IMR-90 (cell line): ENCODE data around the gene ZNF521.

Experiments used
- BHLHE40 ChIP-seq: fragments of 150-350 bp; IDR thresholded peaks from 2 replicates; pipeline ENCODE4 v1.6.1; 2016; ENCODE audit warnings: mild to moderate bottlenecking, low read depth, low read length
- CEBPB ChIP-seq: IDR thresholded peaks from 2 replicates; pipeline ENCODE4 v1.6.1; 2012; ENCODE audit warnings: low read depth, low read length, improper control_type of control experiment
- CTCF ChIP-seq: conservative IDR thresholded peaks from 2 replicates; pipeline ENCODE4 v1.5.1; 2012; ENCODE audit warnings: mild to moderate bottlenecking, low read depth, low read length, improper control_type of control experiment
- FOS ChIP-seq: fragments of 150-350 bp; IDR thresholded peaks from 2 replicates; pipeline ENCODE4 v1.6.1; 2016; ENCODE audit warnings: low read depth, low read length
- MAFK ChIP-seq: IDR thresholded peaks from 2 replicates; pipeline ENCODE4 v1.6.1; 2012; ENCODE audit warnings: low read depth, low read length, improper control_type of control experiment
- MXI1 ChIP-seq: IDR thresholded peaks from 2 replicates; pipeline ENCODE4 v1.6.1; 2012; ENCODE audit warnings: low read depth, mild to moderate bottlenecking, low read length, moderate library complexity, borderline replicate concordance
- NFE2L2 ChIP-seq: fragments of 150-350 bp; IDR thresholded peaks from 2 replicates; pipeline ENCODE4 v1.6.1; 2016; ENCODE audit warnings: low read depth, mild to moderate bottlenecking, low read length
- POLR2A ChIP-seq: IDR thresholded peaks from 2 replicates; pipeline ENCODE4 v1.6.1; 2012; ENCODE audit warnings: mild to moderate bottlenecking, low read depth, low read length
- RAD21 ChIP-seq: IDR thresholded peaks from 2 replicates; pipeline ENCODE4 v1.6.1; 2012; ENCODE audit warnings: low read length, improper control_type of control experiment
- RCOR1 ChIP-seq: IDR thresholded peaks from 2 replicates; pipeline ENCODE4 v1.6.1; 2012; ENCODE audit warnings: mild to moderate bottlenecking, low read length, improper control_type of control experiment; ENCODE audit not compliant: insufficient replicate concordance
- RFX5 ChIP-seq: IDR thresholded peaks from 2 replicates; pipeline ENCODE4 v1.8.0; 2012; ENCODE audit warnings: low read depth, mild to moderate bottlenecking, low read length, moderate library complexity
- SMC3 ChIP-seq: fragments of 150-350 bp; IDR thresholded peaks from 2 replicates; pipeline ENCODE4 v1.6.1; 2016; ENCODE audit warnings: low read depth, mild to moderate bottlenecking, antibody characterized with exemption, low read length, moderate library complexity
- TF ChIP-seq, protein P1 (sequence below): fragments of 150-350 bp; IDR thresholded peaks from 2 replicates; pipeline ENCODE4 v1.6.1; 2017; ENCODE audit warnings: mild to moderate bottlenecking, antibody characterized with exemption, low read length, low read depth
- TF ChIP-seq, protein P2 (sequence below): fragments of 150-350 bp; IDR thresholded peaks from 2 replicates; pipeline ENCODE4 v1.6.1; 2016; ENCODE audit warnings: low read depth, mild to moderate bottlenecking, low read length, moderate library complexity, borderline replicate concordance

DNA sequence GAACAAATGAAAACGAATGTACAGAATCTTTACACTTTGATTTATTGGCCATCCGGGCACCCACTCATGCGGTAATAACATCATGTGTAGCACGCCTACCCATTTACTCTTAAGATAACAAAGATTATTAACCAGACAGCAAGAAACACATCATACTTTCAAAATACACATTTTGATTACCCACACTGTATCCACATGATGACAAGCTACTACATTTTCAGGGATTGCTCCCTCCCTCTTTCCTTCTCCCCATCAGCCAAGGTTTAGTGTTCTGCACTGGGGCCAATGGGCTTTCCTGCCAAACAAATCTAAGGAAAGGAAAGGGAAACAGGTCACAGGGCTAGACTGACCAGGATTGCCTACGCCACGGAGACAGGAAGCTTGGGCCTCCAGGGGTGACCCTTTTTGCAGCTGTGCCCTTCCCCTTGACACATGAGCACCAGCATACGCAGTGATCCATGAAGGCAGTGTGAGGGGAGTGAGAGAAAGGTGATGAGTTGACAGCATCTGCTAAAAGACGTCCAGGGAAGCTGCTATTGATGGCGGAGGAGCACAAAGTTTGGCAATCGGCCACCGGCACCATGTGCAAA, 76.5 kb downstream of the ZNF521 start:
- TF ChIP-seq NFE2L2, result no peak
- no peak for TF ChIP-seq CTCF
- TF ChIP-seq, protein P1, sequence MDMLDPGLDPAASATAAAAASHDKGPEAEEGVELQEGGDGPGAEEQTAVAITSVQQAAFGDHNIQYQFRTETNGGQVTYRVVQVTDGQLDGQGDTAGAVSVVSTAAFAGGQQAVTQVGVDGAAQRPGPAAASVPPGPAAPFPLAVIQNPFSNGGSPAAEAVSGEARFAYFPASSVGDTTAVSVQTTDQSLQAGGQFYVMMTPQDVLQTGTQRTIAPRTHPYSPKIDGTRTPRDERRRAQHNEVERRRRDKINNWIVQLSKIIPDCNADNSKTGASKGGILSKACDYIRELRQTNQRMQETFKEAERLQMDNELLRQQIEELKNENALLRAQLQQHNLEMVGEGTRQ, result no peak
- TF ChIP-seq, protein P2, sequence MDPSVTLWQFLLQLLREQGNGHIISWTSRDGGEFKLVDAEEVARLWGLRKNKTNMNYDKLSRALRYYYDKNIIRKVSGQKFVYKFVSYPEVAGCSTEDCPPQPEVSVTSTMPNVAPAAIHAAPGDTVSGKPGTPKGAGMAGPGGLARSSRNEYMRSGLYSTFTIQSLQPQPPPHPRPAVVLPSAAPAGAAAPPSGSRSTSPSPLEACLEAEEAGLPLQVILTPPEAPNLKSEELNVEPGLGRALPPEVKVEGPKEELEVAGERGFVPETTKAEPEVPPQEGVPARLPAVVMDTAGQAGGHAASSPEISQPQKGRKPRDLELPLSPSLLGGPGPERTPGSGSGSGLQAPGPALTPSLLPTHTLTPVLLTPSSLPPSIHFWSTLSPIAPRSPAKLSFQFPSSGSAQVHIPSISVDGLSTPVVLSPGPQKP, result no peak
- no peak for TF ChIP-seq MAFK
- TF ChIP-seq RCOR1, result no peak
- TF ChIP-seq POLR2A, result no peak
- TF ChIP-seq SMC3, result no peak
- TF ChIP-seq FOS, result no peak
- no peak for TF ChIP-seq RAD21
- no peak for TF ChIP-seq CEBPB
- TF ChIP-seq BHLHE40, result no peak
- TF ChIP-seq RFX5, result no peak
- no peak for TF ChIP-seq MXI1
